ENCODE results near the gene ADH1B. TPM values are rescaled to one million over a fixed set of nuclear protein-coding genes. Genes with fewer than 3 reads are reported as not detected.

Gene ADH1B
- total RNA-seq, 1 donor from 2014 or later, result 0.08 TPM

DNA sequence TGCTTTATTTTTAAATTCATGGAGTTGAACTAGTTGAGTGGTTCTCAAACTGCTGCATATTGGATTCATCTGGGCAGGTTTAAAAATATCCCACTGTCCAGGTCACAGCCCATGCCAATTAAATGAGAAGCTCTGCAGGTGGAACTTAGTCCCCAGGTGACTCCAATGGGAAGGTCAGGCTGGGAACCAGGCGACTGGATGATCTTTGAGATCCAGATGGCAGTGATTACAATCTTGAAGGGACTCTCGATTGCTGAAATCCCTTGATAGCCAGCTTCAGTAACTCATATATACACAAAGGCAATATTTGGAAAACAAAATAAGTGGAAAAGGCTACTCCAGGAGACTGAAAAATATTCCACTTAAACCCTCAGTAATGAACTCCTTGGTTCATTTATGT, 38.5 kb downstream of the ADH1B start:
- no peaks in the 10 kb centered on the region for H3K27me3 ChIP-seq (ENCODE audit: control insufficient read depth, insufficient read depth, low read length)
- TF ChIP-seq, protein P1, sequence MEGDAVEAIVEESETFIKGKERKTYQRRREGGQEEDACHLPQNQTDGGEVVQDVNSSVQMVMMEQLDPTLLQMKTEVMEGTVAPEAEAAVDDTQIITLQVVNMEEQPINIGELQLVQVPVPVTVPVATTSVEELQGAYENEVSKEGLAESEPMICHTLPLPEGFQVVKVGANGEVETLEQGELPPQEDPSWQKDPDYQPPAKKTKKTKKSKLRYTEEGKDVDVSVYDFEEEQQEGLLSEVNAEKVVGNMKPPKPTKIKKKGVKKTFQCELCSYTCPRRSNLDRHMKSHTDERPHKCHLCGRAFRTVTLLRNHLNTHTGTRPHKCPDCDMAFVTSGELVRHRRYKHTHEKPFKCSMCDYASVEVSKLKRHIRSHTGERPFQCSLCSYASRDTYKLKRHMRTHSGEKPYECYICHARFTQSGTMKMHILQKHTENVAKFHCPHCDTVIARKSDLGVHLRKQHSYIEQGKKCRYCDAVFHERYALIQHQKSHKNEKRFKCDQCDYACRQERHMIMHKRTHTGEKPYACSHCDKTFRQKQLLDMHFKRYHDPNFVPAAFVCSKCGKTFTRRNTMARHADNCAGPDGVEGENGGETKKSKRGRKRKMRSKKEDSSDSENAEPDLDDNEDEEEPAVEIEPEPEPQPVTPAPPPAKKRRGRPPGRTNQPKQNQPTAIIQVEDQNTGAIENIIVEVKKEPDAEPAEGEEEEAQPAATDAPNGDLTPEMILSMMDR (IDR thresholded peaks at IDR 0.05; ENCODE audit: insufficient read depth, low read length, poor library complexity, severe bottlenecking), result no peak
- no peak for DNase-seq (ENCODE audit: low read depth)
- H3K36me3 ChIP-seq (ENCODE audit: control insufficient read depth, insufficient read depth, low read length), result no peaks in the 10 kb centered on the region
- H3K4me3 ChIP-seq (ENCODE audit: low read depth, low read length), result no peak overlapping the region

DNA sequence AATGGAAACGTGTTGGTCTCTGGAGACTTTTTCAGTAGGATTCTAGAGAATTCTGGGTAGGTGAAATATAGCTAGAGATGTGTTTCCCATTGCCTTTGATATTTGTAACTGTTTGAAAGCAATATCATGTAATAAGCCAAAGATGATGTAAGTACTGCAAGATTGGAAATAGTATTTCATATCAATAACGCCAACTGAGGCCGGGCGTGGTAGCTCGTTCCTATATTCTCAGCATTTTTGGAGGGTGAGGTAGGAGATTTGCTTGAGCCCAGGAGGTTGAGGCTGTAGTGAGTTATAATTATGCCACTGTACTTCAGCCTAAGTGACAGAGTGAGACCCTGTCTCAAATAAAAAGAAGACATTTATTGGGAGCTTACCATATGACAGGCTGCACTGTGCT, 39.9 kb downstream of the ADH1B start:
- Histone ChIP-seq H3K36me3 (ENCODE audit: control insufficient read depth, insufficient read depth, low read length) (no peaks in the 10 kb centered on the region), H3K4me3 (ENCODE audit: low read depth, low read length) (no peak overlapping the region), H3K27me3 (ENCODE audit: control insufficient read depth, insufficient read depth, low read length) (no peaks in the 10 kb centered on the region)
- DNase-seq (ENCODE audit: low read depth), result no peak
- TF ChIP-seq, protein P1 (IDR thresholded peaks at IDR 0.05; ENCODE audit: insufficient read depth, low read length, poor library complexity, severe bottlenecking), result no peak

DNA sequence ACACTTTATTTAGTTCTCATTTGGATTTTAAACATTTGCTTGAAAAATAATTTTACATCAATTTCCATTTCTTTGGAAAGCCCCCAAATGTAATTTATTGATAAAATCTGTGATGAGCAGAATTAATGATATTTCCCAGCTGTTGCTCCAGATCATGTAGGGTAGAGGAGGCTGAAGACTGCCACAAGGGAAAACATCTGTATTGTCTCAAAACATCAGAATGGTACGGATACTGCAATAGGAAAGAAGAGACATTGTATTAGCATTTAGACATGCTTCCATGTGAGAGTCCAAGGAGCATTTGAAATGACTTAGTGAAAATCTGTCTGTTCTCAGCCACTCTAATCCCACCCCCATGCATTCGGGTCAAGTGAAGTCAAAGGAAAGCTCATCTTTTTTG, 44.8 kb downstream of the ADH1B start:
- H3K27me3 ChIP-seq (ENCODE audit: control insufficient read depth, insufficient read depth, low read length), result no peaks in the 10 kb centered on the region
- H3K36me3 ChIP-seq (ENCODE audit: control insufficient read depth, insufficient read depth, low read length), result no peaks in the 10 kb centered on the region
- H3K4me3 ChIP-seq (ENCODE audit: low read depth, low read length), result no peak overlapping the region
- TF ChIP-seq, protein P1 (IDR thresholded peaks at IDR 0.05; ENCODE audit: insufficient read depth, low read length, poor library complexity, severe bottlenecking), result no peak
- no peak for DNase-seq (ENCODE audit: low read depth)

DNA sequence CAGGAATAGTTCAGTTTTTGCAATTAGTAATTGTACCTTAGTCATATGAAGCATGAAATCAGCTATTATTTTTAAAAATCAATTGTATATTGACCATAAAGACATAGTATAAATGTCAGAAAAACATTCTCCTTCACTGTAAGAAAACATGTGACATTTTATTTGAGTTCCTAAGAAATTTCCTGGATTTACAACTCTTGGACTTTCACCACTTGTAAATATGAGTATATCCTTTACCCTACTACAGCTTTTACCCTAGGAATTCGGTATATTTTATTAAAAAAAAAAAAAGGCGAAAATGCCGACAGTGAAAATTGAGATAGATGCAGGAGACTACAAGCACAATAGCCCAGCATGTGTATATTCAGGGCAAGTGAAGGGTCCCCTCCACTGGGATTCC, 45.3 kb downstream of the ADH1B start:
- TF ChIP-seq, protein P1 (IDR thresholded peaks at IDR 0.05; ENCODE audit: insufficient read depth, low read length, poor library complexity, severe bottlenecking), result no peak
- no peaks in the 10 kb centered on the region for H3K36me3 ChIP-seq (ENCODE audit: control insufficient read depth, insufficient read depth, low read length)
- H3K27me3 ChIP-seq (ENCODE audit: control insufficient read depth, insufficient read depth, low read length), result no peaks in the 10 kb centered on the region
- DNase-seq (ENCODE audit: low read depth), result no peak
- H3K4me3 ChIP-seq (ENCODE audit: low read depth, low read length), result no peak overlapping the region

DNA sequence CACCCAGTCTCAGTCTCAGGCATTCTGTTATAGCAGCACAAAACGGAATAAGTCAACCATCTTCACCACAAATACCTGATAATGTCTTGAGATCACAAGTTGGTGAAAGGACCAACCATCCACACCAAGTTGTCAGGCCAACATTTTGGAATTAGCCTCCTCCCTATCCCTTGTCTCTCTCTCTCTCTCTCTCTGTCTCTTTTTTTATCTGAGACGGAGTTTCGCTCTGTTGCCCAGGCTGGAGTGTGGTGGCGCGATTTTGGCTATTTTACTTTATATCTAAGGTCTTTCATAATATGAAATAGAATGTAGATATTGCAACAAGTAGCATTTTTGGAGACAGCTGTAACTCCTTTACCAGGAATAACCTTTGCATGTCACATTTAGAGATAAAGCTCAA, 46.2 kb downstream of the ADH1B start:
- H3K4me3 ChIP-seq (ENCODE audit: low read depth, low read length), result no peak overlapping the region
- DNase-seq (ENCODE audit: low read depth), result no peak
- TF ChIP-seq, protein P1 (IDR thresholded peaks at IDR 0.05; ENCODE audit: insufficient read depth, low read length, poor library complexity, severe bottlenecking), result no peak
- no peaks in the 10 kb centered on the region for H3K27me3 ChIP-seq (ENCODE audit: control insufficient read depth, insufficient read depth, low read length)
- no peaks in the 10 kb centered on the region for H3K36me3 ChIP-seq (ENCODE audit: control insufficient read depth, insufficient read depth, low read length)

DNA sequence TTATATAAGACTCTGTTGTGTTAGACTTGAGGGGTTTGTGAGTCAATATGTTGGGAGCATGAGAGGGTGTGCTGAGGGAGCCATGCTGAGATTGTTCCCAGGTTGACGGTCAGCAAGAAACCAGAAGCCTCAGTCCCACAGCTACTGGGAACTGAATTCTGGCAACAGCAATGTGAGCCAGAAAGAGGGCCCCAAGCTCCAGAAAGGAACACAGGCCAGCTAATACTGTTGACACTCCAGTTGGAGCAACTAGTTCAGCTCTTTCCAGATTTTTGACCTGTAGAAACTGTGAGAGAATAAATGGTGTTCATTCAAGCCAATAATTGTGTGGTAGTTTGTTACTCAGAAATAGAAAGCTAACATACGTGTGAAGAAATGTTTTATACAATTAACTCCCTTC, 47.5 kb downstream of the ADH1B start:
- TF ChIP-seq, protein P1 (IDR thresholded peaks at IDR 0.05; ENCODE audit: insufficient read depth, low read length, poor library complexity, severe bottlenecking), result no peak

More for the DNA sequence above, 47.5 kb downstream of the ADH1B start:
- H3K4me3 ChIP-seq (ENCODE audit: low read depth, low read length), result no peak overlapping the region
- no peaks in the 10 kb centered on the region for H3K36me3 ChIP-seq (ENCODE audit: control insufficient read depth, insufficient read depth, low read length)
- no peaks in the 10 kb centered on the region for H3K27me3 ChIP-seq (ENCODE audit: control insufficient read depth, insufficient read depth, low read length)
- DNase-seq (ENCODE audit: low read depth), result no peak
